ENCODE data around the gene ENG.

Gene ENG

GRCh38 chr9:127871531-127871930, 17.1 kb upstream of the ENG start:
- no peak for TF ChIP-seq OSR1 (CRISPR knock-in tag; IDR thresholded peaks at IDR 0.05)
- TF ChIP-seq ZFP3 (CRISPR knock-in tag; IDR thresholded peaks at IDR 0.05) = no peak
- no peak for TF ChIP-seq TSHZ2 (CRISPR knock-in tag; IDR thresholded peaks at IDR 0.05)
- TF ChIP-seq CSRNP3 (CRISPR knock-in tag; IDR thresholded peaks at IDR 0.05) = no peak
- no peak for TF ChIP-seq TCF4 (CRISPR knock-in tag; IDR thresholded peaks at IDR 0.05; ENCODE audit: borderline replicate concordance)
- TF ChIP-seq ZNF70 (CRISPR knock-in tag; IDR thresholded peaks at IDR 0.05) = no peak
- TF ChIP-seq BACH2 (CRISPR knock-in tag; IDR thresholded peaks at IDR 0.05; ENCODE audit: borderline replicate concordance) = no peak
- ATAC-seq = no peak

GRCh38 chr9:127870887-127871286, 16.4 kb upstream of the ENG start:
- no peak for ATAC-seq

More at GRCh38 chr9:127870887-127871286, 16.4 kb upstream of the ENG start:
- no peak for TF ChIP-seq ZC3H10 (CRISPR knock-in tag; IDR thresholded peaks at IDR 0.05)
- TF ChIP-seq ZFP3 (CRISPR knock-in tag; IDR thresholded peaks at IDR 0.05) = no peak
- no peak for TF ChIP-seq CSRNP3 (CRISPR knock-in tag; IDR thresholded peaks at IDR 0.05)
- no peak for TF ChIP-seq CREB5 (CRISPR knock-in tag; IDR thresholded peaks at IDR 0.05; ENCODE audit: low read depth)
- no peak for TF ChIP-seq RARB (CRISPR knock-in tag; IDR thresholded peaks at IDR 0.05)
- TF ChIP-seq GLIS3 (CRISPR knock-in tag; IDR thresholded peaks at IDR 0.05) = no peak
- TF ChIP-seq ZNF8 (CRISPR knock-in tag; IDR thresholded peaks at IDR 0.05) = no peak
- TF ChIP-seq POU6F1 (CRISPR knock-in tag; IDR thresholded peaks at IDR 0.05; ENCODE audit: borderline replicate concordance, low read depth) = no peak
- TF ChIP-seq ESRRG (CRISPR knock-in tag; IDR thresholded peaks at IDR 0.05) = no peak
- TF ChIP-seq TCF4 (CRISPR knock-in tag; IDR thresholded peaks at IDR 0.05; ENCODE audit: borderline replicate concordance) = no peak
- TF ChIP-seq ZNF70 (CRISPR knock-in tag; IDR thresholded peaks at IDR 0.05) = no peak
- TF ChIP-seq BACH2 (CRISPR knock-in tag; IDR thresholded peaks at IDR 0.05; ENCODE audit: borderline replicate concordance) = no peak
- no peak for TF ChIP-seq PATZ1 (CRISPR knock-in tag; IDR thresholded peaks at IDR 0.05; ENCODE audit: borderline replicate concordance)
- no peak for TF ChIP-seq ISL1 (CRISPR knock-in tag; IDR thresholded peaks at IDR 0.05)
- TF ChIP-seq SNAI2 (CRISPR knock-in tag; IDR thresholded peaks at IDR 0.05) = no peak
- no peak for TF ChIP-seq ZFP30 (CRISPR knock-in tag; IDR thresholded peaks at IDR 0.05)
- no peak for TF ChIP-seq PPARA (CRISPR knock-in tag; IDR thresholded peaks at IDR 0.05; ENCODE audit: borderline replicate concordance)
- TF ChIP-seq TOX (CRISPR knock-in tag; IDR thresholded peaks at IDR 0.05; ENCODE audit: borderline replicate concordance) = no peak
- no peak for TF ChIP-seq TSHZ2 (CRISPR knock-in tag; IDR thresholded peaks at IDR 0.05)

Data from SK-N-SH treated with all-trans-retinoic acid at 6 μM for 48 hours (cell line).